GM19328 (cell line): ENCODE data around the gene MAB21L2.

Experiments used
- ATAC-seq: cut with Tn5 transposase; IDR thresholded peaks from one replicate; pipeline ENCODE4 v1.9.1; 2021; ENCODE audit warnings: mild to moderate bottlenecking, moderate library complexity; ENCODE audit not compliant: unreplicated experiment

MAB21L2 gene

GRCh38 chr4:150600812-150601445 is 19.0 kb downstream of the MAB21L2 start:
- ATAC-seq = no peak

GRCh38 chr4:150609131-150609530 is 27.2 kb downstream of the MAB21L2 start:
- ATAC-seq = no peak

- ATAC-seq = no peak
Observed at GRCh38 chr4:150619042-150619441, 37.1 kb downstream of the MAB21L2 start.

- ATAC-seq = no peak
Observed at GRCh38 chr4:150624055-150624454, 42.1 kb downstream of the MAB21L2 start.

- no peak for ATAC-seq
Observed at GRCh38 chr4:150625033-150625432, 43.1 kb downstream of the MAB21L2 start.

- no peak for ATAC-seq
Observed at GRCh38 chr4:150628073-150628472, 46.1 kb downstream of the MAB21L2 start.

GRCh38 chr4:150632639-150633038 is 50.7 kb downstream of the MAB21L2 start:
- no peak for ATAC-seq
